Caco-2 (cell line): ENCODE results near the gene SSR1. TPM values are rescaled to one million over a fixed set of nuclear protein-coding genes. Genes with fewer than 3 reads are reported as not detected.

Experiments
- BruUV-seq: library from RNA; stranded (reverse); fragments of 400-500 nt; replicated peaks from 2 replicates; lab custom pipeline; 2021; lab: Mats Ljungman, UMichigan
- CTCF ChIA-PET: fragments of 300-600 bp; sonication (Branson Sonifier 250); formaldehyde crosslinking; loops from one replicate; lab custom pipeline; 2022; ENCODE audit warnings: antibody characterized with exemption; lab: Charles Lee
- POLR2A ChIA-PET: fragments of 300-600 bp; sonication (Branson Sonifier 250); formaldehyde crosslinking; loops from one replicate; lab custom pipeline; 2022; ENCODE audit warnings: antibody characterized with exemption; lab: Charles Lee
- DNase-seq, 2 experiments: peaks; one replicate each; pipeline versions ENCODE4 v3.0.0 to v3.0.0-alpha.2; 2020 to 2022
- H3K27me3 ChIP-seq: replicated peaks from 2 replicates; pipeline ENCODE4 v1.6.0; 2011; ENCODE audit warnings: low read length; ENCODE audit not compliant: control insufficient read depth, insufficient read depth
- H3K36me3 ChIP-seq: 2 replicates; pipeline ENCODE4 v1.5.1; 2011; ENCODE audit warnings: low read length; ENCODE audit not compliant: control insufficient read depth, insufficient read depth
- H3K4me1 ChIP-seq: fragments of 250-450 bp; sonication (Bioruptor Pico); 2 replicates; pipeline ENCODE4 v1.5.1; 2020; ENCODE audit warnings: mild to moderate bottlenecking
- H3K4me3 ChIP-seq: 2 replicates; pipeline ENCODE4 v1.5.1; 2011; ENCODE audit warnings: low read depth, mild to moderate bottlenecking, control low read depth, low read length
- H3K9me3 ChIP-seq: fragments of 250-450 bp; sonication (Bioruptor Pico); 2 replicates; pipeline ENCODE4 v1.5.1; 2020; ENCODE audit warnings: mild to moderate bottlenecking, moderate library complexity
- H3K27ac Mint-ChIP-seq: one replicate; pipeline ENCODE4 v1.8.0; 2022; ENCODE audit warnings: mixed read lengths; ENCODE audit not compliant: unreplicated experiment
- H3K27me3 Mint-ChIP-seq: one replicate; pipeline ENCODE4 v1.8.0; 2022; ENCODE audit warnings: mixed read lengths; ENCODE audit not compliant: insufficient read depth, unreplicated experiment
- H3K36me3 Mint-ChIP-seq: one replicate; pipeline ENCODE4 v1.8.0; 2022; ENCODE audit warnings: mild to moderate bottlenecking, mixed read lengths; ENCODE audit not compliant: insufficient read depth, unreplicated experiment
- H3K4me1 Mint-ChIP-seq: one replicate; pipeline ENCODE4 v1.8.0; 2022; ENCODE audit warnings: low read depth, mixed read lengths; ENCODE audit not compliant: unreplicated experiment
- H3K4me3 Mint-ChIP-seq: one replicate; pipeline ENCODE4 v1.8.0; 2022; ENCODE audit warnings: mild to moderate bottlenecking, moderate library complexity, mixed read lengths; ENCODE audit not compliant: unreplicated experiment
- H3K9me3 Mint-ChIP-seq: one replicate; pipeline ENCODE4 v1.8.0; 2022; ENCODE audit warnings: mixed read lengths; ENCODE audit not compliant: unreplicated experiment
- CTCF ChIP-seq, 2 experiments: fragments of 200-600 bp in 1 of 2; IDR thresholded peaks; 1 replicate in 1 of 2; 2 replicates in 1 of 2; pipeline versions ENCODE4 v1.5.1 to v1.8.0; 2011 to 2022; ENCODE audit warnings: antibody characterized with exemption in 1 of 2, control low read depth in 1 of 2, inconsistent platforms in 1 of 2, low read depth in 1 of 2, low read length in 1 of 2, mild to moderate bottlenecking in 1 of 2, moderate library complexity in 1 of 2; ENCODE audit not compliant: insufficient read depth in 1 of 2, severe bottlenecking in 1 of 2, unreplicated experiment in 1 of 2
- intact Hi-C: fragments of 100-400 bp; cut with micrococcal nuclease; formaldehyde crosslinking; loops from one replicate; pipeline ENCODE4 v1.10.0; 2022; ENCODE audit not compliant: unreplicated experiment
- total RNA-seq: library from RNA; stranded (reverse); gene quantifications from 2 replicates; pipeline ENCODE4 v1.2.3, GENCODE V29; 2022

SSR1 gene
- total RNA-seq, 1 experiment from 2014 or later, result 150 TPM

- no peaks in the 10 kb centered on the region for H3K9me3 Mint-ChIP-seq
- intact Hi-C loops, result no loop called here
- H3K4me1 ChIP-seq, result no peaks in the 10 kb centered on the region; the same call in 1 of the 2 replicates
- POLR2A ChIA-PET, result no interaction called here
- no peaks in the 10 kb centered on the region for H3K27me3 ChIP-seq
- H3K4me3 Mint-ChIP-seq, result no peak overlapping the region
- H3K27ac Mint-ChIP-seq, result no peak overlapping the region
- TF ChIP-seq CTCF (IDR thresholded peaks at IDR 0.05; ENCODE audit: insufficient read depth in 1 of 2, low read depth in 1 of 2, low read length in 1 of 2, severe bottlenecking in 1 of 2, unreplicated experiment in 1 of 2), result no peak
- no peak for DNase-seq
- H3K4me3 ChIP-seq, result no peak overlapping the region
- no peaks in the 10 kb centered on the region for H3K36me3 ChIP-seq
- H3K36me3 Mint-ChIP-seq, result peaks cover 11% of the 10 kb centered on the region
- no peaks in the 10 kb centered on the region for H3K27me3 Mint-ChIP-seq
- CTCF ChIA-PET, result no interaction called here
- BruUV-seq, result no TSS peak
- H3K4me1 Mint-ChIP-seq, result peaks cover 9% of the 10 kb centered on the region
- no peaks in the 10 kb centered on the region for H3K9me3 ChIP-seq
Observed at GRCh38 chr6:7273709-7274108, 39.3 kb downstream of the SSR1 start.

GRCh38 chr6:7271205-7271534, 41.8 kb downstream of the SSR1 start:
- Mint-ChIP-seq H3K27me3 (no peaks in the 10 kb centered on the region), H3K36me3 (peaks cover 5% of the 10 kb centered on the region), H3K4me3 (no peak overlapping the region), H3K9me3 (no peaks in the 10 kb centered on the region), H3K27ac (no peak overlapping the region), H3K4me1 (peaks cover 9% of the 10 kb centered on the region)
- no peak for TF ChIP-seq CTCF (IDR thresholded peaks at IDR 0.05; ENCODE audit: insufficient read depth in 1 of 2, low read depth in 1 of 2, low read length in 1 of 2, severe bottlenecking in 1 of 2, unreplicated experiment in 1 of 2)
- no peak for DNase-seq
- no TSS peak for BruUV-seq
- intact Hi-C loops, result no loop called here
- no peak overlapping the region for H3K4me3 ChIP-seq
- no peaks in the 10 kb centered on the region for H3K9me3 ChIP-seq
- ChIA-PET CTCF (interaction anchor here (0.9 kb wide), 1 partner anchor 344 kb away, joined by 5 read pairs; no protein-coding TSS in a partner anchor), POLR2A (no interaction called here)
- H3K36me3 ChIP-seq, result no peaks in the 10 kb centered on the region
- no peaks in the 10 kb centered on the region for H3K27me3 ChIP-seq
- no peaks in the 10 kb centered on the region; the same call in 1 of the 2 replicates for H3K4me1 ChIP-seq

GRCh38 chr6:7270320-7271204, 42.4 kb downstream of the SSR1 start:
- ChIA-PET CTCF (interaction anchor here (0.9 kb wide), 1 partner anchor 344 kb away, joined by 5 read pairs; no protein-coding TSS in a partner anchor), POLR2A (no interaction called here)
- Mint-ChIP-seq H3K36me3 (no peaks in the 10 kb centered on the region), H3K27ac (peak overlapping the region; percentile 8), H3K9me3 (no peaks in the 10 kb centered on the region), H3K4me3 (no peak overlapping the region), H3K27me3 (no peaks in the 10 kb centered on the region), H3K4me1 (peaks cover 9% of the 10 kb centered on the region)
- Histone ChIP-seq H3K4me3 (no peak overlapping the region), H3K27me3 (no peaks in the 10 kb centered on the region), H3K9me3 (no peaks in the 10 kb centered on the region), H3K36me3 (no peaks in the 10 kb centered on the region), H3K4me1 (no peaks in the 10 kb centered on the region; the same call in 1 of the 2 replicates)
- no peak for TF ChIP-seq CTCF (IDR thresholded peaks at IDR 0.05; ENCODE audit: insufficient read depth in 1 of 2, low read depth in 1 of 2, low read length in 1 of 2, severe bottlenecking in 1 of 2, unreplicated experiment in 1 of 2)
- DNase-seq, result no peak
- BruUV-seq, result no TSS peak
- intact Hi-C loops, result no loop called here
